MCF 10A (cell line): ENCODE measurements around the gene DAB1. TPM values are rescaled to one million over a fixed set of nuclear protein-coding genes. Genes with fewer than 3 reads are reported as not detected.

Experiments
- BruUV-seq: library from RNA; stranded (reverse); fragments of 400-500 nt; replicated peaks from 2 replicates; lab custom pipeline; 2021; lab: Mats Ljungman, UMichigan
- CTCF ChIA-PET: fragments of 300-600 bp; sonication (Branson Sonifier 250); formaldehyde crosslinking; extraction: SDS; loops from one replicate; lab custom pipeline; 2021; ENCODE audit warnings: antibody characterized with exemption, inconsistent platforms; lab: Yijun Ruan, JAX
- POLR2A ChIA-PET: fragments of 300-600, 350-650 bp; sonication (Branson Sonifier 250); formaldehyde crosslinking; extraction: SDS; loops from one replicate; lab custom pipeline; 2020; ENCODE audit warnings: antibody characterized with exemption, inconsistent platforms; lab: Yijun Ruan, JAX
- DNase-seq: peaks from one replicate; pipeline ENCODE4 v3.0.0-alpha.2; 2018; ENCODE audit not compliant: unreplicated experiment
- H3K27ac Mint-ChIP-seq: one replicate; pipeline ENCODE4 v1.8.0; 2022; ENCODE audit warnings: mild to moderate bottlenecking, low read depth, mixed read lengths; ENCODE audit not compliant: unreplicated experiment
- H3K27me3 Mint-ChIP-seq: one replicate; pipeline ENCODE4 v1.8.0; 2022; ENCODE audit warnings: mixed read lengths; ENCODE audit not compliant: insufficient read depth, unreplicated experiment
- H3K36me3 Mint-ChIP-seq: one replicate; pipeline ENCODE4 v1.8.0; 2022; ENCODE audit warnings: mild to moderate bottlenecking, moderate library complexity, mixed read lengths; ENCODE audit not compliant: insufficient read depth, unreplicated experiment
- H3K4me1 Mint-ChIP-seq: one replicate; pipeline ENCODE4 v1.8.0; 2022; ENCODE audit warnings: mixed read lengths; ENCODE audit not compliant: insufficient read depth, unreplicated experiment
- H3K4me3 Mint-ChIP-seq: one replicate; pipeline ENCODE4 v1.8.0; 2022; ENCODE audit warnings: mild to moderate bottlenecking, moderate library complexity, mixed read lengths; ENCODE audit not compliant: unreplicated experiment
- H3K9me3 Mint-ChIP-seq: one replicate; pipeline ENCODE4 v1.8.0; 2022; ENCODE audit warnings: mixed read lengths; ENCODE audit not compliant: unreplicated experiment
- intact Hi-C: fragments of 100-400 bp; cut with micrococcal nuclease; formaldehyde crosslinking; loops from 2 replicates; pipeline ENCODE4 v1.14.1; 2022
- total RNA-seq: library from RNA; stranded (reverse); gene quantifications from 2 replicates; pipeline ENCODE4 v1.2.3, GENCODE V29; 2022
- TF ChIP-seq, protein P1 (sequence below): fragments of 200-600 bp; IDR thresholded peaks from one replicate; pipeline ENCODE4 v1.8.0; 2022; ENCODE audit warnings: antibody characterized with exemption, mild to moderate bottlenecking; ENCODE audit not compliant: unreplicated experiment

DAB1 gene
- total RNA-seq, 1 experiment from 2014 or later = not detected

DNA sequence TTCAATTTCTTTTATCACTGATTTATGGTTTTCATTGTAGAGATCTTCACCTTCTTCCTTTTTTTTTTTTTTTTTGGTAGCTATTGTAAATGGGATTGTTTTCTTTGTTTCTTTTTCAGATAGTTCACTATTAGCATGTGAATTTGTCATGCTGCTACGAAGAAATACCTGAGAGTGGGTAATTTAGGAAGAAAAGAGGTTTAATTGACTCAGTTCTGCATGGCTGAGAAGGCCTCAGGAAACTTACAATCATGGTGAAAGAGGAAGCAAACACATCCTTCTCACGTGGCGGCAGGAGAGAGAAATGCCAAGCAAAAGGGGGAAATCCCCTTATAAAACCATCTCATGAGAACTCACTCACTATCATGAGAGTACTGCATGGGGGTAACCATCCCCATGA, 66.4 kb downstream of the DAB1 start:
- no peak for DNase-seq
- CTCF ChIA-PET = no interaction called here
- POLR2A ChIA-PET = no interaction called here
- BruUV-seq = no TSS peak
- Mint-ChIP-seq H3K27ac (no peak overlapping the region), H3K36me3 (peaks cover under 1% of the 10 kb centered on the region), H3K9me3 (no peaks in the 10 kb centered on the region), H3K27me3 (peaks cover 13% of the 10 kb centered on the region), H3K4me3 (no peak overlapping the region), H3K4me1 (no peaks in the 10 kb centered on the region)
- TF ChIP-seq, protein P1, sequence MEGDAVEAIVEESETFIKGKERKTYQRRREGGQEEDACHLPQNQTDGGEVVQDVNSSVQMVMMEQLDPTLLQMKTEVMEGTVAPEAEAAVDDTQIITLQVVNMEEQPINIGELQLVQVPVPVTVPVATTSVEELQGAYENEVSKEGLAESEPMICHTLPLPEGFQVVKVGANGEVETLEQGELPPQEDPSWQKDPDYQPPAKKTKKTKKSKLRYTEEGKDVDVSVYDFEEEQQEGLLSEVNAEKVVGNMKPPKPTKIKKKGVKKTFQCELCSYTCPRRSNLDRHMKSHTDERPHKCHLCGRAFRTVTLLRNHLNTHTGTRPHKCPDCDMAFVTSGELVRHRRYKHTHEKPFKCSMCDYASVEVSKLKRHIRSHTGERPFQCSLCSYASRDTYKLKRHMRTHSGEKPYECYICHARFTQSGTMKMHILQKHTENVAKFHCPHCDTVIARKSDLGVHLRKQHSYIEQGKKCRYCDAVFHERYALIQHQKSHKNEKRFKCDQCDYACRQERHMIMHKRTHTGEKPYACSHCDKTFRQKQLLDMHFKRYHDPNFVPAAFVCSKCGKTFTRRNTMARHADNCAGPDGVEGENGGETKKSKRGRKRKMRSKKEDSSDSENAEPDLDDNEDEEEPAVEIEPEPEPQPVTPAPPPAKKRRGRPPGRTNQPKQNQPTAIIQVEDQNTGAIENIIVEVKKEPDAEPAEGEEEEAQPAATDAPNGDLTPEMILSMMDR = no peak
- intact Hi-C loops = no loop called here

DNA sequence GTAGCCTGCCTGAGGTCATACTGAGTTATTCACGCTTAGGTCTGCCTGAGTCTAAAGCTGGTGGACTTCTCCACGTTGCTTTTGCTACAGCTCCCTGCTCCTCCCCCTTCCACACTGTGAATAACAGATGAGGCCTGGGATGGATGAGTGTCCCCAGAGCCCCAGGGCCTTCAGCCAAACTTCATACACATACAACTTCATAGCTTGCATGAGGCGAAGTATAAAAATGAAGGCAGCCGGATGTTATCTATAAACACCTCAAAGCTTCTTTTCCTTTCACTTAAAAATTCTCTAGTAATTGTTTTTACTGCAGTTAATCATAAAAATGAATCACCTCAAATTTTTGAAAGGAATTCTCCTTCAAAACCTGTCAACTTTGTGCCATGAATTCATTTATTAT, 70.2 kb downstream of the DAB1 start:
- CTCF ChIA-PET = interaction anchor here (0.7 to 0.8 kb wide), 2 partner anchors 21 to 153 kb away, joined by 3 to 4 read pairs; no protein-coding TSS in a partner anchor
- intact Hi-C loops = no loop called here
- Mint-ChIP-seq H3K27me3 (peaks cover 13% of the 10 kb centered on the region), H3K4me3 (no peak overlapping the region), H3K4me1 (no peaks in the 10 kb centered on the region), H3K36me3 (no peaks in the 10 kb centered on the region), H3K9me3 (no peaks in the 10 kb centered on the region), H3K27ac (no peak overlapping the region)
- TF ChIP-seq, protein P1 = no peak
- POLR2A ChIA-PET = no interaction called here
- no peak for DNase-seq
- BruUV-seq = no TSS peak

DNA sequence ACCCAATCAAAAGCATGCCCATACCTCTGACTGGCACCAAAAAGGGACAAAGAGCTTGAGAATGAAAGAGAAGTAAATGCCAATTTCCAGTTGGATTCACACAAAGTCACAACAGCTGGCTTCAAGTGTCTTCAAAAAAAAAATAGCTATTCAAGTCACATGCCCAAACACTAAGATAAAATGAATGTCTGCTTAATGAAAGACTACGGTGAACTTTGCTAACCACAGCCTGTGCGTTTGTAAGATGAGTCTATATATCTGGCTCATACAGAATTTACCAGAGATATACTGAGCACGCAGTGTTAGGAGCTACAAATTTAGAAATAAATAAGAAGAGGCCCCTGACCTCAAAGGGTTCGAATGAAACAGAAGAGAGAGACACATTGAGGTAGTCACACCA, 73.2 kb downstream of the DAB1 start:
- Mint-ChIP-seq H3K4me3 (no peak overlapping the region), H3K27ac (no peak overlapping the region), H3K4me1 (no peaks in the 10 kb centered on the region), H3K27me3 (peaks cover 11% of the 10 kb centered on the region), H3K36me3 (no peaks in the 10 kb centered on the region), H3K9me3 (no peaks in the 10 kb centered on the region)
- no TSS peak for BruUV-seq
- TF ChIP-seq, protein P1 = no peak
- CTCF ChIA-PET = no interaction called here
- POLR2A ChIA-PET = no interaction called here
- DNase-seq = no peak
- intact Hi-C loops = no loop called here

DNA sequence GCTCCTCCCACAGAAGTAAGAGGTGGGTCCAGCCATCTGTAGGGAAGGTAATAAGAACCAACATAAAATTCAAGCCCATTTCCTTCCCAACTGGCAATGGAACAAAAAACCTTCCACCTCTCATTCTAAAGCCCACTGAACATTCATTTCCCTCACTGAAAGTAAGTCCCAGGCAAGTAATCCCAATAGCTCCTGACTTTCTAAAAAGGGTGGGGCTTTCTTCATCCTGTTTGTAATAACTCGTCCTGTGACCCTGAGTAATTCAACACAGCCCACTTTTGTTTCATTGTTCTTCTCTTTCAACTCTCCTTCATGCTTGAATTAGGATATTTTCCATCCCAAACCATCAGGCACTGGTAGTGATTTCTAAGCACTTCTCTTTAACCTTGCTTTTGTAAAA, 74.9 kb downstream of the DAB1 start:
- no peaks in the 10 kb centered on the region for H3K4me1 Mint-ChIP-seq
- intact Hi-C loops = no loop called here
- H3K36me3 Mint-ChIP-seq = no peaks in the 10 kb centered on the region
- TF ChIP-seq, protein P1 = no peak
- H3K4me3 Mint-ChIP-seq = no peak overlapping the region
- H3K27me3 Mint-ChIP-seq = no peaks in the 10 kb centered on the region
- H3K9me3 Mint-ChIP-seq = no peaks in the 10 kb centered on the region
- BruUV-seq = no TSS peak
- DNase-seq = no peak
- no peak overlapping the region for H3K27ac Mint-ChIP-seq
- POLR2A ChIA-PET = interaction anchor here (0.6 to 0.7 kb wide), 2 partner anchors 55 to 69 kb away, joined by 3 read pairs; no protein-coding TSS in a partner anchor
- CTCF ChIA-PET = interaction anchor here (0.6 kb wide), 2 partner anchors 91 to 342 kb away, joined by 3 to 4 read pairs; no protein-coding TSS in a partner anchor
